ENCODE measurements around the gene UBE4B.

GRCh38 chr1:10074059-10074851 is 41.5 kb downstream of the UBE4B start:
- TF ChIP-seq CTCF (conservative IDR thresholded peaks at IDR 0.05; ENCODE audit: low read depth in 2 of 2) (no peak), CREB1 (CRISPR knock-in tag; IDR thresholded peaks at IDR 0.05; ENCODE audit: low read depth) (no peak), POLR2AphosphoS5 (IDR thresholded peaks at IDR 0.05; ENCODE audit: low read depth) (no peak), EZH2 (IDR thresholded peaks at IDR 0.05; ENCODE audit: low read depth, unreplicated experiment) (no peak), REST (IDR thresholded peaks at IDR 0.05; ENCODE audit: unreplicated experiment) (no peak)

Data from GM23338 (cell line).